ENCODE results near the gene MARK4. TPM values are rescaled to one million over a fixed set of nuclear protein-coding genes. Genes with fewer than 3 reads are reported as not detected.

The MARK4 gene
- total RNA-seq, 4 donors from 2014 or later = 6.4 to 19.6 (median 14.9) TPM

DNA sequence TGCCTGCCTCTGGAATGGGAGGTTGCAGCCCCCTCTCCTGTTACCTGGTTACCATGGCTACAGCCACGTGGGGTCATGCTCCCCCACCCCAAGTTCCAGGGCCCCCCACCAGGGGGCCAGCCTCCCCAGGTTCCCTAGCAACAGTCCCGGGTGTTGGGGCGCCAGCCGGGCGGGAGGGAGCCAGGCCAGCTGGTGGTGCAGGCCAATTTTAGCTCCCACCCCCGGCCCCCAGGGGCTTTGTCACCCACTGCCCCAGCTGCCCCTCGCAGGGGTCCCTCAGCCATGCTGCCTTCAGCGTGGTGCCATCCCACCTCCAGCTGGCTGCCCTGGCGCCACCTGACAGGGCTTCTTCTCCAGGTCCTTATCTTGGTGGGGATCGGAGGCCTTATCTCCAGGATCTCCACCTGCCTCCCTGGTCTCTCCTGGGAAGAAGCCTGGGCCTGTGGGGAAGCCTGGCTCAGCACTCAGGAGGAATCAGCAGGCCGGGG, 3.0 kb downstream of the MARK4 start:
- H3K4me1 ChIP-seq = peaks cover 31 to 59% (median 33%) of the 10 kb centered on the region in 3 donors
- H3K4me3 ChIP-seq = no peak overlapping the region
- H3K27ac ChIP-seq = no peak overlapping the region
- TF ChIP-seq POLR2A (IDR thresholded peaks at IDR 0.05) = no peak
- TF ChIP-seq CTCF (IDR thresholded peaks at IDR 0.05) = no peak
- no peak for DNase-seq
- no peaks in the 10 kb centered on the region for H3K27me3 ChIP-seq
- no peaks in the 10 kb centered on the region for H3K9me3 ChIP-seq
- intact Hi-C loops (cut with DNase I) = no loop called here
- peaks cover 0 to 17% (median 4%) of the 10 kb centered on the region in 3 donors for H3K36me3 ChIP-seq
- WGBS, 2 donors = 12 to 60% methylated on average over 3 of the region's 11 CpGs

GRCh38 chr19:45255611-45256157, 4.6 kb downstream of the MARK4 start:
- Histone ChIP-seq H3K36me3 (peaks cover 0 to 32% (median 6%) of the 10 kb centered on the region in 3 donors), H3K9me3 (no peaks in the 10 kb centered on the region), H3K4me1 (peaks cover 23 to 49% (median 27%) of the 10 kb centered on the region in 3 donors), H3K27me3 (no peaks in the 10 kb centered on the region), H3K27ac (no peak overlapping the region), H3K4me3 (no peak overlapping the region)
- intact Hi-C loops (cut with DNase I) = no loop called here
- WGBS, 2 donors = 87 to 97% methylated on average over 5 to 7 of the region's 9 CpGs
- no peak for TF ChIP-seq POLR2A (IDR thresholded peaks at IDR 0.05)
- no peak for TF ChIP-seq CTCF (IDR thresholded peaks at IDR 0.05)
- DNase-seq = no peak

- H3K4me3 ChIP-seq = no peak overlapping the region
- H3K27ac ChIP-seq = no peak overlapping the region
Measured at GRCh38 chr19:45256836-45257235, 5.8 kb downstream of the MARK4 start.

DNA sequence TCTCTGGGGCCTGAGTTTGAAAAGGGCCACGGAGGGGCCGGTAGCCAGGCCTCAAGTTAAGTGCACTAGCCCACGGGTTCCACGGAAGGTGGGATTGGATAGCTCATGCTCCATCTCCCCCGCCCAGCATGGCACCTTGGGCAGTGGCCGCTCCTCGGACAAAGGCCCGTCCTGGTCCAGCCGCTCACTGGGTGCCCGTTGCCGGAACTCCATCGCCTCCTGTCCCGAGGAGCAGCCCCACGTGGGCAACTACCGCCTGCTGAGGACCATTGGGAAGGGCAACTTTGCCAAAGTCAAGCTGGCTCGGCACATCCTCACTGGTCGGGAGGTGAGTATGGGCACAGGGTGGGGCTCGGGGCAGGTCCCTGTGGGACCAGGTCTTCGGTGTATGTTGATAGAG, 7.8 kb downstream of the MARK4 start:
- no peak for DNase-seq
- TF ChIP-seq CTCF (IDR thresholded peaks at IDR 0.05) = no peak
- TF ChIP-seq POLR2A (IDR thresholded peaks at IDR 0.05) = no peak
- peaks cover 3 to 24% (median 7%) of the 10 kb centered on the region in 3 donors for H3K4me1 ChIP-seq
- H3K4me3 ChIP-seq = no peak overlapping the region
- 96% methylated on average over 6 to 13 of the region's 19 CpGs for WGBS, 2 donors
- peaks cover 0 to 49% (median 6%) of the 10 kb centered on the region in 3 donors for H3K36me3 ChIP-seq
- no peak overlapping the region for H3K27ac ChIP-seq
- intact Hi-C loops (cut with DNase I) = no loop called here
- no peaks in the 10 kb centered on the region for H3K27me3 ChIP-seq
- H3K9me3 ChIP-seq = no peaks in the 10 kb centered on the region

More at GRCh38 chr19:45256836-45257235, 5.8 kb downstream of the MARK4 start:
- Histone ChIP-seq H3K9me3 (no peaks in the 10 kb centered on the region), H3K4me1 (peaks cover 23 to 44% (median 24%) of the 10 kb centered on the region in 3 donors), H3K27me3 (no peaks in the 10 kb centered on the region), H3K36me3 (peaks cover 0 to 38% (median 6%) of the 10 kb centered on the region in 3 donors)
- TF ChIP-seq CTCF (IDR thresholded peaks at IDR 0.05) (no peak), POLR2A (IDR thresholded peaks at IDR 0.05) (no peak)
- intact Hi-C loops (cut with DNase I) = no loop called here
- DNase-seq = no peak
- WGBS, 2 donors = 97 to 100% methylated on average over 4 of the region's 4 CpGs

- intact Hi-C loops (cut with DNase I) = no loop called here
- Histone ChIP-seq H3K27me3 (no peaks in the 10 kb centered on the region), H3K27ac (no peak overlapping the region), H3K4me3 (no peak overlapping the region), H3K9me3 (no peaks in the 10 kb centered on the region), H3K36me3 (peaks cover 0 to 62% (median 6%) of the 10 kb centered on the region in 3 donors), H3K4me1 (peaks cover 0 to 7% (median 0%) of the 10 kb centered on the region in 3 donors)
- TF ChIP-seq CTCF (IDR thresholded peaks at IDR 0.05) (no peak), POLR2A (IDR thresholded peaks at IDR 0.05) (no peak)
- WGBS, 2 donors = 81 to 88% methylated on average over 4 to 6 of the region's 6 CpGs
- DNase-seq = no peak
Measured at GRCh38 chr19:45262570-45262969, 11.5 kb downstream of the MARK4 start.

Measured in esophagus squamous epithelium (tissue), 5 donors.